HG02610 (cell line): Measurements from ENCODE around the gene CETN3.
A peak's percentile ranks its signal among the peaks of the same experiment; 100 is the strongest.
"Not testable (repeated sequence)": the region's sequence is repeated elsewhere in the genome, so short reads cannot be mapped to it uniquely, and the experiment has no call there.

Experiments used
- ATAC-seq: cut with Tn5 transposase; IDR thresholded peaks from one replicate; pipeline ENCODE4 v1.9.1; 2021; ENCODE audit warnings: mild to moderate bottlenecking, moderate library complexity; ENCODE audit not compliant: unreplicated experiment

CETN3 gene

GRCh38 chr5:90384389-90384788 is 25.2 kb downstream of the CETN3 start:
- no peak for ATAC-seq

- ATAC-seq = no peak
Measured at GRCh38 chr5:90383903-90384302, 25.7 kb downstream of the CETN3 start.

GRCh38 chr5:90381213-90381929 is 28.2 kb downstream of the CETN3 start:
- ATAC-seq = no peak

GRCh38 chr5:90379652-90380051 is 29.9 kb downstream of the CETN3 start:
- no peak for ATAC-seq

GRCh38 chr5:90378752-90379151 is 30.8 kb downstream of the CETN3 start:
- no peak for ATAC-seq

GRCh38 chr5:90371269-90371668 is 38.3 kb downstream of the CETN3 start:
- ATAC-seq = not testable (repeated sequence)

GRCh38 chr5:90368454-90369246 is 40.9 kb downstream of the CETN3 start:
- ATAC-seq = peak; percentile 88

- no peak for ATAC-seq
Measured at GRCh38 chr5:90367879-90368278, 41.7 kb downstream of the CETN3 start.

- ATAC-seq = no peak
Measured at GRCh38 chr5:90366948-90367347, 42.6 kb downstream of the CETN3 start.

GRCh38 chr5:90365328-90365727 is 44.2 kb downstream of the CETN3 start:
- no peak for ATAC-seq

GRCh38 chr5:90359073-90359920 is 50.3 kb downstream of the CETN3 start:
- no peak for ATAC-seq

- no peak for ATAC-seq
Measured at GRCh38 chr5:90356622-90357021, 52.9 kb downstream of the CETN3 start.

GRCh38 chr5:90356176-90356575 is 53.4 kb downstream of the CETN3 start:
- ATAC-seq = no peak

- no peak for ATAC-seq
Measured at GRCh38 chr5:90355635-90356034, 53.9 kb downstream of the CETN3 start.

- no peak for ATAC-seq
Measured at GRCh38 chr5:90353254-90353653, 56.3 kb downstream of the CETN3 start.

GRCh38 chr5:90351101-90351500 is 58.5 kb downstream of the CETN3 start:
- no peak for ATAC-seq

GRCh38 chr5:90347462-90347861 is 62.1 kb downstream of the CETN3 start:
- peak; percentile 59 for ATAC-seq

- no peak for ATAC-seq
Measured at GRCh38 chr5:90345684-90346083, 63.9 kb downstream of the CETN3 start.

- ATAC-seq = no peak
Measured at GRCh38 chr5:90344689-90345088, 64.9 kb downstream of the CETN3 start.

GRCh38 chr5:90343731-90344130 is 65.8 kb downstream of the CETN3 start:
- not testable (repeated sequence) for ATAC-seq

- ATAC-seq = no peak
Measured at GRCh38 chr5:90342576-90342975, 67.0 kb downstream of the CETN3 start.
